PC-3 (cell line): ENCODE data around the gene GRIK1. TPM values are rescaled to one million over a fixed set of nuclear protein-coding genes. Genes with fewer than 3 reads are reported as not detected.

Source experiments
- ATAC-seq: fragments of 200-7000 bp; cut with Tn5 transposase; 2 replicates; pipeline ENCODE4 v1.9.1; 2020; ENCODE audit warnings: mild to moderate bottlenecking, moderate library complexity
- BruUV-seq: library from RNA; stranded (reverse); fragments of 400-500 nt; replicated peaks from 2 replicates; lab custom pipeline; 2021; lab: Mats Ljungman, UMichigan
- CTCF ChIA-PET: fragments of 300-600 bp; sonication (Branson Sonifier 250); formaldehyde crosslinking; loops from one replicate; lab custom pipeline; 2022; ENCODE audit warnings: antibody characterized with exemption; lab: Charles Lee
- POLR2A ChIA-PET: fragments of 300-600 bp; sonication (Branson Sonifier 250); formaldehyde crosslinking; loops from one replicate; lab custom pipeline; 2022; ENCODE audit warnings: antibody characterized with exemption; ENCODE audit not compliant: unreplicated experiment; lab: Charles Lee
- DNase-seq: peaks from one replicate; pipeline ENCODE4 v3.0.0-alpha.2; 2015
- H2AFZ ChIP-seq: fragments of 300-600 bp; sonication (generic); 2 replicates; pipeline ENCODE4 v1.6.0; 2016; ENCODE audit warnings: antibody characterized with exemption, low read length
- H3F3A ChIP-seq: fragments of 300-600 bp; sonication (generic); one replicate; pipeline ENCODE4 v1.6.0; 2017; ENCODE audit warnings: antibody characterized with exemption, low read length, control low read depth, mild to moderate bottlenecking; ENCODE audit not compliant: unreplicated experiment
- H3K27ac ChIP-seq: fragments of 300-600 bp; sonication (generic); 2 replicates; pipeline ENCODE4 v1.5.1; 2016; ENCODE audit warnings: mild to moderate bottlenecking, low read length
- H3K27me3 ChIP-seq: fragments of 300-600 bp; sonication (generic); 2 replicates; pipeline ENCODE4 v1.6.1; 2016; ENCODE audit warnings: low read length, mixed read lengths
- H3K36me3 ChIP-seq: fragments of 300-600 bp; sonication (generic); 2 replicates; pipeline ENCODE4 v1.6.1; 2016; ENCODE audit warnings: low read depth, mixed run types, low read length, mixed read lengths
- H3K4me1 ChIP-seq: fragments of 300-600 bp; sonication (generic); 2 replicates; pipeline ENCODE4 v1.5.1; 2016; ENCODE audit warnings: low read length; ENCODE audit not compliant: insufficient read depth
- H3K4me2 ChIP-seq: fragments of 300-600 bp; sonication (generic); 2 replicates; pipeline ENCODE4 v1.6.0; 2016; ENCODE audit warnings: low read length
- H3K4me3 ChIP-seq: fragments of 300-600 bp; sonication (generic); 2 replicates; pipeline ENCODE4 v1.5.1; 2016; ENCODE audit warnings: mild to moderate bottlenecking, low read length, mixed read lengths
- H3K79me2 ChIP-seq: fragments of 300-600 bp; sonication (generic); 2 replicates; pipeline ENCODE4 v1.6.1; 2017; ENCODE audit warnings: low read length, mixed read lengths
- H3K9ac ChIP-seq: fragments of 300-600 bp; sonication (generic); 2 replicates; pipeline ENCODE4 v1.6.0; 2016; ENCODE audit warnings: mild to moderate bottlenecking, low read length
- H3K9me2 ChIP-seq: fragments of 300-600 bp; sonication (generic); replicated peaks from 2 replicates; pipeline ENCODE4 v1.6.1; 2016; ENCODE audit warnings: mixed run types, low read length, mixed read lengths
- H3K9me3 ChIP-seq: fragments of 300-600 bp; sonication (generic); 2 replicates; pipeline ENCODE4 v1.6.1; 2016; ENCODE audit warnings: low read length, mixed read lengths
- H4K20me1 ChIP-seq: fragments of 300-600 bp; sonication (generic); 2 replicates; pipeline ENCODE4 v1.6.1; 2016; ENCODE audit warnings: low read length, mixed read lengths
- EZH2 ChIP-seq: fragments of 300-600 bp; sonication (generic); IDR thresholded peaks from one replicate; pipeline ENCODE4 v1.6.1; 2017; ENCODE audit warnings: antibody characterized with exemption, mild to moderate bottlenecking, low read length; ENCODE audit not compliant: unreplicated experiment
- EZH2phosphoT487 ChIP-seq: fragments of 300-600 bp; sonication (generic); IDR thresholded peaks from 2 replicates; pipeline ENCODE4 v1.6.1; 2018; ENCODE audit warnings: mild to moderate bottlenecking, antibody characterized with exemption, low read length, borderline replicate concordance
- intact Hi-C: fragments of 100-400 bp; cut with micrococcal nuclease; formaldehyde crosslinking; loops from 2 replicates; pipeline ENCODE4 v1.9.0; 2023
- total RNA-seq: library from RNA; depleted of rRNA; stranded (reverse); fragments of >200 nt; gene quantifications from 2 replicates; pipeline ENCODE4 v1.2.3, GENCODE V29; 2014
- TF ChIP-seq, protein P1 (sequence below): fragments of 300-600 bp; sonication (generic); conservative IDR thresholded peaks from 2 replicates; pipeline ENCODE4 v1.5.1; 2017; ENCODE audit warnings: antibody characterized with exemption, low read depth, mild to moderate bottlenecking, low read length

Gene GRIK1
- total RNA-seq, 1 experiment from 2014 or later = not detected

DNA sequence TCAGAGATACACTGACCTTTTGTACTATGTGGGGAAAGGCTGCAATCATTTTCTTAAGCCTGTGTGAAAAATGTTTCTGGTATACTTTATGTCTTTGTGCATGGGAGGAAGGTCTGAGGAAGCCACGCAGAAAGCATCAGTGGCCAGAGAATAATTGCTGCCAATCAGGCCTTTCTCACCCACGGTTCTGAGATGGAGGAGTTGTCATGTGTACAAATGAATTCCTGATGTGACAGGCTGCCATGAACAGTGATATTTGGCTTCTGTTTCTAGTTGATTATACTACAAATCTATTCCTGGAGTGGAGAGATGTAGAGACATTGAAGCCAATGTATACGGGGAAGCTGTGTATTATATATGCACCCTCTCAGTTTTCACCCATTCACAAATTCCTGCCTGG lies 142.6 kb downstream of the GRIK1 start:
- Histone ChIP-seq H4K20me1 (no peaks in the 10 kb centered on the region), H3K4me1 (no peaks in the 10 kb centered on the region), H3K27me3 (peaks cover 59% of the 10 kb centered on the region), H3K4me2 (no peak overlapping the region), H3K79me2 (no peaks in the 10 kb centered on the region), H3K4me3 (no peak overlapping the region), H2AFZ (no peak overlapping the region), H3K9ac (no peak overlapping the region), H3K36me3 (no peaks in the 10 kb centered on the region), H3F3A (no peaks in the 10 kb centered on the region), H3K27ac (no peak overlapping the region), H3K9me2 (no peaks in the 10 kb centered on the region), H3K9me3 (no peaks in the 10 kb centered on the region)
- CTCF ChIA-PET = no interaction called here
- BruUV-seq = no TSS peak
- TF ChIP-seq EZH2 = no peak
- TF ChIP-seq, protein P1, sequence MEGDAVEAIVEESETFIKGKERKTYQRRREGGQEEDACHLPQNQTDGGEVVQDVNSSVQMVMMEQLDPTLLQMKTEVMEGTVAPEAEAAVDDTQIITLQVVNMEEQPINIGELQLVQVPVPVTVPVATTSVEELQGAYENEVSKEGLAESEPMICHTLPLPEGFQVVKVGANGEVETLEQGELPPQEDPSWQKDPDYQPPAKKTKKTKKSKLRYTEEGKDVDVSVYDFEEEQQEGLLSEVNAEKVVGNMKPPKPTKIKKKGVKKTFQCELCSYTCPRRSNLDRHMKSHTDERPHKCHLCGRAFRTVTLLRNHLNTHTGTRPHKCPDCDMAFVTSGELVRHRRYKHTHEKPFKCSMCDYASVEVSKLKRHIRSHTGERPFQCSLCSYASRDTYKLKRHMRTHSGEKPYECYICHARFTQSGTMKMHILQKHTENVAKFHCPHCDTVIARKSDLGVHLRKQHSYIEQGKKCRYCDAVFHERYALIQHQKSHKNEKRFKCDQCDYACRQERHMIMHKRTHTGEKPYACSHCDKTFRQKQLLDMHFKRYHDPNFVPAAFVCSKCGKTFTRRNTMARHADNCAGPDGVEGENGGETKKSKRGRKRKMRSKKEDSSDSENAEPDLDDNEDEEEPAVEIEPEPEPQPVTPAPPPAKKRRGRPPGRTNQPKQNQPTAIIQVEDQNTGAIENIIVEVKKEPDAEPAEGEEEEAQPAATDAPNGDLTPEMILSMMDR = no peak
- no peak for ATAC-seq
- intact Hi-C loops = no loop called here
- POLR2A ChIA-PET = no interaction called here
- DNase-seq = no peak

DNA sequence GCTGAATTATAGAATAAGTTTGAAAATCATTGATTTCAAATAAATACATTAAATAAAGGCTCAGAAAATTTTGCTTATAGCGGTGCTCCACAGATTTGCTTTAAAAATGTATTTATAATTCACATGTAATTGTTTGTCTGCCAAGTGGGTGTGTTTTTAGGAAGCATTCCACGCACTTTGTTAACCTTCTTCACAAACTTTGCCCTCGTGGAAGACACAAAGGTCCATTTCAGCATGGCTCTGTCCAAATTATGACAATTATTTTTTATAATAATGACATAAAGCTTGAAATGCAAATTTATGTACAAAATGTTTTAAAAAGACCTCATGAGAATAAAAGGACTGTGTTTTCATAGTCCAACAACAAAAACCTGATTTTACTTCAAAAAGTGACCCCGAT lies 146.1 kb downstream of the GRIK1 start:
- no peak overlapping the region for H3K4me3 ChIP-seq
- no peak for DNase-seq
- no peaks in the 10 kb centered on the region for H3K9me2 ChIP-seq
- intact Hi-C loops = no loop called here
- TF ChIP-seq EZH2 (no peak), EZH2phosphoT487 (no peak)
- TF ChIP-seq, protein P1 = no peak
- H2AFZ ChIP-seq = no peak overlapping the region
- ChIA-PET CTCF (no interaction called here), POLR2A (no interaction called here)
- no peaks in the 10 kb centered on the region for H4K20me1 ChIP-seq
- BruUV-seq = no TSS peak
- H3K9me3 ChIP-seq = no peaks in the 10 kb centered on the region
- H3K4me1 ChIP-seq = no peaks in the 10 kb centered on the region
- no peak for ATAC-seq
- H3K9ac ChIP-seq = no peak overlapping the region
- H3K27me3 ChIP-seq = peaks cover 32% of the 10 kb centered on the region
- no peaks in the 10 kb centered on the region for H3F3A ChIP-seq
- no peaks in the 10 kb centered on the region for H3K36me3 ChIP-seq
- H3K4me2 ChIP-seq = no peak overlapping the region
- no peaks in the 10 kb centered on the region for H3K79me2 ChIP-seq
- H3K27ac ChIP-seq = no peak overlapping the region

DNA sequence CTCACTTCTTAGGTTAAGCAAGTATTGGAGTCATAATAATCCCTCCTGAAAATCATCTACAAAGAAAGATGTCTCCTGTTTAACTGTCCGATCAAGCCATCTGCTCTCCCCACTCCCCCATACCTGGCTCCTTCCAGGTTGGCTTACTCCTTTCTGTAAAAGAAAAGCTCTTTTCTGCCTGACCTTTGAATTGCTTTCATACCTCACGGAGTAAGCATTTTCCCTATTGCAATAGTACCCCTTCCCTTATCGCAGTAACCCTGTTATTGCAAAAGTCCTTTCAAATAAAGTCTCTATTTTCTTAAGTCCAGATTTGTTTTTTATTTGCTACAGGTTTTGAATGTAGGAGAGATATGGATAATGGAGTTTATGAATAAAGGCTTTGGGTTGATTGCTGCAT lies 150.4 kb downstream of the GRIK1 start:
- ATAC-seq = no peak

More for the DNA sequence above, 150.4 kb downstream of the GRIK1 start:
- ChIA-PET CTCF (no interaction called here), POLR2A (no interaction called here)
- intact Hi-C loops = no loop called here
- no peaks in the 10 kb centered on the region for H3F3A ChIP-seq
- peaks cover 28% of the 10 kb centered on the region; the same call in 1 of the 2 replicates for H3K27me3 ChIP-seq
- no peaks in the 10 kb centered on the region for H4K20me1 ChIP-seq
- no peaks in the 10 kb centered on the region for H3K9me3 ChIP-seq
- H3K79me2 ChIP-seq = no peaks in the 10 kb centered on the region
- no peak overlapping the region for H3K9ac ChIP-seq
- no peaks in the 10 kb centered on the region for H3K36me3 ChIP-seq
- H3K4me1 ChIP-seq = no peaks in the 10 kb centered on the region
- TF ChIP-seq EZH2 = no peak
- no peak overlapping the region for H2AFZ ChIP-seq
- DNase-seq = no peak
- H3K27ac ChIP-seq = no peak overlapping the region
- no TSS peak for BruUV-seq
- H3K9me2 ChIP-seq = no peaks in the 10 kb centered on the region
- H3K4me2 ChIP-seq = no peak overlapping the region
- H3K4me3 ChIP-seq = no peak overlapping the region
